ENCODE data around the gene GH1.
"Not testable (repeated sequence)": the region's sequence is repeated elsewhere in the genome, so short reads cannot be mapped to it uniquely, and the experiment has no call there.

Gene GH1

GRCh38 chr17:63927464-63928171 lies 9.0 kb upstream of the GH1 start:
- H3K9me3 ChIP-seq (ENCODE audit: insufficient read depth, low read length, severe bottlenecking), result no peaks in the 10 kb centered on the region
- ATAC-seq (ENCODE audit: insufficient read depth, low read depth) (no peak), DNase-seq (no peak)
- H3K36me3 ChIP-seq (ENCODE audit: insufficient read depth, low read length), result no peaks in the 10 kb centered on the region
- H3K27ac ChIP-seq (ENCODE audit: low read length), result no peak overlapping the region
- H3K4me3 ChIP-seq (ENCODE audit: low read depth in 1 of 2, low read length in 2 of 2), result no peak overlapping the region
- no peaks in the 10 kb centered on the region for H3K79me2 ChIP-seq (ENCODE audit: insufficient read depth, low read length)
- H4K20me1 ChIP-seq (ENCODE audit: insufficient read depth, low read length), result no peaks in the 10 kb centered on the region
- H3K27me3 ChIP-seq (ENCODE audit: insufficient read depth, low read length, poor library complexity), result no peaks in the 10 kb centered on the region
- no peak for TF ChIP-seq CTCF (IDR thresholded peaks at IDR 0.05; ENCODE audit: borderline replicate concordance, extremely low read depth, low read length, poor library complexity, severe bottlenecking)
- TF ChIP-seq EZH2 (IDR thresholded peaks at IDR 0.05; ENCODE audit: borderline replicate concordance, low read depth, low read length, severe bottlenecking), result no peak
- no peak overlapping the region for H2AFZ ChIP-seq (ENCODE audit: low read depth, low read length)
- H3K4me2 ChIP-seq (ENCODE audit: insufficient read depth, low read length), result no peak overlapping the region
- H3K4me1 ChIP-seq (ENCODE audit: insufficient read depth, low read length), result peaks cover 17% of the 10 kb centered on the region
- no peak overlapping the region for H3K9ac ChIP-seq (ENCODE audit: low read depth, low read length)

- Histone ChIP-seq H3K9me3 (ENCODE audit: insufficient read depth, low read length, severe bottlenecking) (no peaks in the 10 kb centered on the region), H3K4me2 (ENCODE audit: insufficient read depth, low read length) (no peak overlapping the region), H4K20me1 (ENCODE audit: insufficient read depth, low read length) (no peaks in the 10 kb centered on the region), H3K9ac (ENCODE audit: low read depth, low read length) (no peak overlapping the region), H3K79me2 (ENCODE audit: insufficient read depth, low read length) (no peaks in the 10 kb centered on the region), H3K27me3 (ENCODE audit: insufficient read depth, low read length, poor library complexity) (no peaks in the 10 kb centered on the region), H3K4me3 (ENCODE audit: low read depth in 1 of 2, low read length in 2 of 2) (no peak overlapping the region), H3K27ac (ENCODE audit: low read length) (no peak overlapping the region), H2AFZ (ENCODE audit: low read depth, low read length) (peak overlapping the region; percentile 31; the same call in 1 of the 2 replicates), H3K36me3 (ENCODE audit: insufficient read depth, low read length) (no peaks in the 10 kb centered on the region), H3K4me1 (ENCODE audit: insufficient read depth, low read length) (peaks cover 2% of the 10 kb centered on the region; the same call in 1 of the 2 replicates)
- no peak for TF ChIP-seq EZH2 (IDR thresholded peaks at IDR 0.05; ENCODE audit: borderline replicate concordance, low read depth, low read length, severe bottlenecking)
- TF ChIP-seq CTCF (IDR thresholded peaks at IDR 0.05; ENCODE audit: borderline replicate concordance, extremely low read depth, low read length, poor library complexity, severe bottlenecking), result no peak
- ATAC-seq (ENCODE audit: insufficient read depth, low read depth) (no peak), DNase-seq (no peak)
These were observed 7.5 kb upstream of the GH1 start for GRCh38 chr17:63926164-63926563.

GRCh38 chr17:63925615-63926014 lies 7.0 kb upstream of the GH1 start:
- ATAC-seq (ENCODE audit: insufficient read depth, low read depth) (peak; percentile 42; the same call in 1 of the 3 replicates), DNase-seq (no peak)
- Histone ChIP-seq H3K79me2 (ENCODE audit: insufficient read depth, low read length) (no peaks in the 10 kb centered on the region), H3K9me3 (ENCODE audit: insufficient read depth, low read length, severe bottlenecking) (no peaks in the 10 kb centered on the region), H2AFZ (ENCODE audit: low read depth, low read length) (peak overlapping the region; percentile 31; the same call in 1 of the 2 replicates), H3K9ac (ENCODE audit: low read depth, low read length) (no peak overlapping the region), H4K20me1 (ENCODE audit: insufficient read depth, low read length) (no peaks in the 10 kb centered on the region), H3K27me3 (ENCODE audit: insufficient read depth, low read length, poor library complexity) (no peaks in the 10 kb centered on the region), H3K4me3 (ENCODE audit: low read depth in 1 of 2, low read length in 2 of 2) (no peak overlapping the region), H3K4me2 (ENCODE audit: insufficient read depth, low read length) (no peak overlapping the region), H3K27ac (ENCODE audit: low read length) (no peak overlapping the region), H3K4me1 (ENCODE audit: insufficient read depth, low read length) (no peaks in the 10 kb centered on the region), H3K36me3 (ENCODE audit: insufficient read depth, low read length) (no peaks in the 10 kb centered on the region)
- TF ChIP-seq EZH2 (IDR thresholded peaks at IDR 0.05; ENCODE audit: borderline replicate concordance, low read depth, low read length, severe bottlenecking) (no peak), CTCF (IDR thresholded peaks at IDR 0.05; ENCODE audit: borderline replicate concordance, extremely low read depth, low read length, poor library complexity, severe bottlenecking) (no peak)

- H2AFZ ChIP-seq (ENCODE audit: low read depth, low read length); H3K9ac ChIP-seq (ENCODE audit: low read depth, low read length); H3K79me2 ChIP-seq (ENCODE audit: insufficient read depth, low read length); H4K20me1 ChIP-seq (ENCODE audit: insufficient read depth, low read length); H3K4me3 ChIP-seq (ENCODE audit: low read depth in 1 of 2, low read length in 2 of 2); ATAC-seq (ENCODE audit: insufficient read depth, low read depth); H3K4me2 ChIP-seq (ENCODE audit: insufficient read depth, low read length); H3K9me3 ChIP-seq (ENCODE audit: insufficient read depth, low read length, severe bottlenecking); H3K36me3 ChIP-seq (ENCODE audit: insufficient read depth, low read length); H3K27ac ChIP-seq (ENCODE audit: low read length); DNase-seq; H3K4me1 ChIP-seq (ENCODE audit: insufficient read depth, low read length); H3K27me3 ChIP-seq (ENCODE audit: insufficient read depth, low read length, poor library complexity): not testable (repeated sequence)
These were observed 3.8 kb upstream of the GH1 start for GRCh38 chr17:63922402-63922801.

GRCh38 chr17:63920779-63921178 lies 2.1 kb upstream of the GH1 start:
- ATAC-seq (ENCODE audit: insufficient read depth, low read depth); H3K4me3 ChIP-seq (ENCODE audit: low read depth in 1 of 2, low read length in 2 of 2); H3K27me3 ChIP-seq (ENCODE audit: insufficient read depth, low read length, poor library complexity); H3K79me2 ChIP-seq (ENCODE audit: insufficient read depth, low read length); H2AFZ ChIP-seq (ENCODE audit: low read depth, low read length); DNase-seq; H3K4me1 ChIP-seq (ENCODE audit: insufficient read depth, low read length); H4K20me1 ChIP-seq (ENCODE audit: insufficient read depth, low read length); H3K9me3 ChIP-seq (ENCODE audit: insufficient read depth, low read length, severe bottlenecking); H3K9ac ChIP-seq (ENCODE audit: low read depth, low read length); H3K36me3 ChIP-seq (ENCODE audit: insufficient read depth, low read length); H3K27ac ChIP-seq (ENCODE audit: low read length); H3K4me2 ChIP-seq (ENCODE audit: insufficient read depth, low read length): not testable (repeated sequence)

GRCh38 chr17:63920050-63920449 lies 1.4 kb upstream of the GH1 start:
- not testable (repeated sequence) for H3K9me3 ChIP-seq (ENCODE audit: insufficient read depth, low read length, severe bottlenecking); H4K20me1 ChIP-seq (ENCODE audit: insufficient read depth, low read length); H3K27ac ChIP-seq (ENCODE audit: low read length); ATAC-seq (ENCODE audit: insufficient read depth, low read depth); H3K9ac ChIP-seq (ENCODE audit: low read depth, low read length); DNase-seq; H2AFZ ChIP-seq (ENCODE audit: low read depth, low read length); H3K27me3 ChIP-seq (ENCODE audit: insufficient read depth, low read length, poor library complexity); H3K4me2 ChIP-seq (ENCODE audit: insufficient read depth, low read length); H3K79me2 ChIP-seq (ENCODE audit: insufficient read depth, low read length); H3K4me1 ChIP-seq (ENCODE audit: insufficient read depth, low read length); H3K36me3 ChIP-seq (ENCODE audit: insufficient read depth, low read length); H3K4me3 ChIP-seq (ENCODE audit: low read depth in 1 of 2, low read length in 2 of 2)
